Fibroblast of skin of abdomen (primary cell): ENCODE data around the gene CHRNA10.
"Not testable (repeated sequence)": the region's sequence is repeated elsewhere in the genome, so short reads cannot be mapped to it uniquely, and the experiment has no call there.

ENCODE experiments used
- DNase-seq: peaks from one replicate; pipeline ENCODE4 v3.0.0-alpha.2; 2013

Gene CHRNA10

GRCh38 chr11:3665336-3666022 is 5.7 kb downstream of the CHRNA10 start:
- DNase-seq, result no peak

GRCh38 chr11:3664032-3664630 is 7.1 kb downstream of the CHRNA10 start:
- DNase-seq, result no peak

GRCh38 chr11:3662856-3663255 is 8.3 kb downstream of the CHRNA10 start:
- DNase-seq, result no peak

- DNase-seq, result no peak
Observed at GRCh38 chr11:3660960-3661359, 10.2 kb downstream of the CHRNA10 start.

GRCh38 chr11:3659595-3660515 is 11.3 kb downstream of the CHRNA10 start:
- no peak for DNase-seq

GRCh38 chr11:3658252-3658651 is 12.9 kb downstream of the CHRNA10 start:
- DNase-seq, result no peak

GRCh38 chr11:3657331-3657730 is 13.9 kb downstream of the CHRNA10 start:
- DNase-seq, result not testable (repeated sequence)

GRCh38 chr11:3655547-3655946 is 15.6 kb downstream of the CHRNA10 start:
- DNase-seq, result no peak

- DNase-seq, result not testable (repeated sequence)
Observed at GRCh38 chr11:3652514-3652913, 18.7 kb downstream of the CHRNA10 start.

- DNase-seq, result not testable (repeated sequence)
Observed at GRCh38 chr11:3649374-3649773, 21.8 kb downstream of the CHRNA10 start.

- DNase-seq, result not testable (repeated sequence)
Observed at GRCh38 chr11:3648843-3649242, 22.3 kb downstream of the CHRNA10 start.

GRCh38 chr11:3645552-3645951 is 25.6 kb downstream of the CHRNA10 start:
- no peak for DNase-seq

GRCh38 chr11:3644817-3645235 is 26.4 kb downstream of the CHRNA10 start, which contains the start of gene ART1:
ART1 (plus strand) TSS chr11:3645128; CDS start chr11:3659214, 14,086 bp downstream.
- no peak for DNase-seq

- DNase-seq, result not testable (repeated sequence)
Observed at GRCh38 chr11:3643102-3643546, 28.1 kb downstream of the CHRNA10 start.

GRCh38 chr11:3642071-3642951 is 28.9 kb downstream of the CHRNA10 start:
- peak; percentile 82 for DNase-seq

- no peak for DNase-seq
Observed at GRCh38 chr11:3641701-3642070, 29.5 kb downstream of the CHRNA10 start, which contains the start of gene ART5. ART5 (minus strand) TSS chr11:3641992; CDS start chr11:3641862, 130 bp downstream.

GRCh38 chr11:3641191-3641590 is 30.0 kb downstream of the CHRNA10 start:
- DNase-seq, result no peak

GRCh38 chr11:3639841-3640240 is 31.3 kb downstream of the CHRNA10 start:
- DNase-seq, result no peak

- no peak for DNase-seq
Observed at GRCh38 chr11:3638513-3638912, 32.7 kb downstream of the CHRNA10 start.

GRCh38 chr11:3637201-3637600 is 34.0 kb downstream of the CHRNA10 start:
- DNase-seq, result no peak

- no peak for DNase-seq
Observed at GRCh38 chr11:3635641-3636375, 35.4 kb downstream of the CHRNA10 start.
